GM12878 (cell line): Measurements from ENCODE around the gene CATSPER3. TPM values are rescaled to one million over a fixed set of nuclear protein-coding genes. Genes with fewer than 3 reads are reported as not detected.

Experiments
- ATAC-seq: fragments of 200-7000 bp; cut with Tn5 transposase; 3 replicates; pipeline ENCODE4 v1.9.1; 2020; ENCODE audit warnings: mild to moderate bottlenecking, moderate library complexity
- BruUV-seq: library from RNA; stranded (reverse); fragments of 400-500 nt; replicated peaks from 2 replicates; lab custom pipeline; 2021; lab: Mats Ljungman, UMichigan
- CTCF ChIA-PET: fragments of 300-600 bp; sonication (Branson Sonifier 250); formaldehyde crosslinking; extraction: SDS; loops from one replicate; lab custom pipeline; 2021; ENCODE audit warnings: inconsistent platforms; lab: Yijun Ruan, JAX
- POLR2A ChIA-PET: fragments of 350-600 bp; formaldehyde crosslinking; extraction: SDS; loops from one replicate; lab custom pipeline; 2021; ENCODE audit warnings: inconsistent platforms; lab: Charles Lee
- RAD21 ChIA-PET: fragments of 300-600 bp; sonication (Branson Sonifier 250); formaldehyde crosslinking; loops from one replicate; lab custom pipeline; 2023; ENCODE audit warnings: antibody characterized with exemption; ENCODE audit not compliant: unreplicated experiment; lab: Charles Lee
- SMC1A ChIA-PET: fragments of 300-600 bp; sonication (Branson Sonifier 250); formaldehyde crosslinking; loops from one replicate; lab custom pipeline; 2023; ENCODE audit not compliant: unreplicated experiment, uncharacterized antibody; lab: Charles Lee
- DNase-seq: peaks from one replicate; pipeline ENCODE4 v3.0.0-alpha.2; 2011; ENCODE audit warnings: low read depth, low spot score
- FAIRE-seq: peaks from 3 replicates; lab custom pipeline; 2011; peaks lifted over from hg19 to GRCh38; lab: Jason Lieb, UNC
- H2AFZ ChIP-seq: 2 replicates; pipeline ENCODE4 v1.6.0; 2011; ENCODE audit warnings: low read depth, low read length, control low read depth; ENCODE audit not compliant: control insufficient read depth
- H3K27ac ChIP-seq: 2 replicates; pipeline ENCODE4 v1.5.1; 2011; ENCODE audit warnings: control low read depth; ENCODE audit not compliant: control insufficient read depth, insufficient read depth
- H3K27me3 ChIP-seq, 2 experiments: replicated peaks in 1 of 2; 2 replicates each; pipeline versions ENCODE4 v1.6.0 to v1.6.1; 2011; ENCODE audit warnings: low read length in 1 of 2; ENCODE audit not compliant: control insufficient read depth in 2 of 2, insufficient read depth in 2 of 2
- H3K36me3 ChIP-seq, 2 experiments: 2 replicates each; pipeline ENCODE4 v1.5.1; 2011; ENCODE audit warnings: low read length in 1 of 2; ENCODE audit not compliant: control insufficient read depth in 2 of 2, insufficient read depth in 2 of 2
- H3K4me1 ChIP-seq: 2 replicates; pipeline ENCODE4 v1.6.1; 2011; ENCODE audit warnings: mild to moderate bottlenecking, low read length, moderate library complexity, mixed read lengths; ENCODE audit not compliant: control insufficient read depth, insufficient read depth
- H3K4me2 ChIP-seq: 2 replicates; pipeline ENCODE4 v1.6.0; 2011; ENCODE audit warnings: control low read depth; ENCODE audit not compliant: control insufficient read depth, insufficient read depth
- H3K4me3 ChIP-seq: fragments of 200-600 bp; sonication (generic); 2 replicates; pipeline ENCODE4 v1.5.1; 2016
- H3K79me2 ChIP-seq: 2 replicates; pipeline ENCODE4 v1.6.0; 2011; ENCODE audit warnings: low read length; ENCODE audit not compliant: control insufficient read depth, insufficient read depth
- H3K9ac ChIP-seq: 2 replicates; pipeline ENCODE4 v1.8.0; 2011; ENCODE audit warnings: low read length, control low read depth, mixed read lengths; ENCODE audit not compliant: control insufficient read depth, insufficient read depth
- H3K9me3 ChIP-seq: replicated peaks from 3 replicates; pipeline ENCODE4 v1.5.1; 2011; ENCODE audit warnings: mild to moderate bottlenecking, low read length; ENCODE audit not compliant: control insufficient read depth, insufficient read depth
- H4K20me1 ChIP-seq: 2 replicates; pipeline ENCODE4 v1.6.0; 2011; ENCODE audit not compliant: control insufficient read depth, insufficient read depth
- ATF7 ChIP-seq: fragments of 450-650 bp; IDR thresholded peaks from 2 replicates; pipeline ENCODE4 v1.6.1; 2016; ENCODE audit warnings: low read depth, mild to moderate bottlenecking
- CTCF ChIP-seq, 3 experiments: IDR thresholded peaks in 2 of 3; conservative IDR thresholded peaks in 1 of 3; 2 replicates each; pipeline ENCODE4 v1.5.1; 2011; ENCODE audit warnings: low read depth in 3 of 3, low read length in 3 of 3, mild to moderate bottlenecking in 3 of 3, control low read depth in 2 of 3, moderate library complexity in 2 of 3, inconsistent platforms in 1 of 3, mixed read lengths in 1 of 3; ENCODE audit not compliant: control insufficient read depth in 2 of 3, insufficient read depth in 1 of 3; ENCODE audit errors: extremely low read depth in 1 of 3
- FOS ChIP-seq: IDR thresholded peaks from 3 replicates; pipeline ENCODE4 v1.6.1; 2011; ENCODE audit warnings: borderline replicate concordance; ENCODE audit not compliant: insufficient read length; ENCODE audit errors: extremely low read depth
- FOXM1 ChIP-seq: IDR thresholded peaks from 2 replicates; pipeline ENCODE4 v1.6.1; 2012; ENCODE audit warnings: low read depth, mild to moderate bottlenecking, inconsistent platforms, low read length, moderate library complexity
- MTA3 ChIP-seq: IDR thresholded peaks from 2 replicates; pipeline ENCODE4 v1.6.1; 2012; ENCODE audit warnings: low read length, inconsistent platforms, borderline replicate concordance
- MXI1 ChIP-seq: fragments of 150-350 bp; IDR thresholded peaks from 2 replicates; pipeline ENCODE4 v1.6.1; 2011; ENCODE audit warnings: low read depth, mild to moderate bottlenecking, inconsistent platforms, low read length, improper control_type of control experiment
- POLR2AphosphoS5 ChIP-seq: IDR thresholded peaks from 2 replicates; pipeline ENCODE4 v1.6.1; 2011; ENCODE audit warnings: mild to moderate bottlenecking, low read length, inconsistent platforms
- RAD21 ChIP-seq: IDR thresholded peaks from 2 replicates; pipeline ENCODE4 v1.6.1; 2011; ENCODE audit warnings: mild to moderate bottlenecking, low read depth, low read length, moderate library complexity; ENCODE audit not compliant: insufficient read depth
- ZNF274 ChIP-seq: IDR thresholded peaks from one replicate; pipeline ENCODE4 v1.8.0; 2011; ENCODE audit not compliant: insufficient read length, insufficient read depth
- WGBS: methylation state at CpG from one replicate; pipeline ENCODE4 v1.1.6; 2016; ENCODE audit warnings: low lambda C conversion rate; ENCODE audit not compliant: insufficient replicate concordance, insufficient coverage; ENCODE audit errors: missing lambda C conversion rate; 5-methylcytosine and 5-hydroxymethylcytosine counted together
- in situ Hi-C: fragments of 300-500 bp; cut with MboI; formaldehyde crosslinking; loops from 9 replicates; pipeline ENCODE4 v1.14.3; 2018; ENCODE audit warnings: mixed read lengths
- intact Hi-C: fragments of 100-400 bp; cut with micrococcal nuclease; formaldehyde crosslinking; loops from one replicate; pipeline ENCODE4 v1.14.2; 2022; ENCODE audit not compliant: unreplicated experiment
- polyA plus RNA-seq, 11 experiments: library from polyadenylated mRNA; depleted of rRNA in 4 of 11; unstranded in 6 of 11; stranded (reverse) in 5 of 11; fragments of >200 nt; fragmentation: Nextera tagmentation in 4 of 11; fragmentation: Illumina TruSeq in 1 of 11; extraction: Ambion mirVana in 4 of 11; extraction: Trizol in 1 of 11; gene quantifications; 1 replicate in 1 of 11; 2 replicates in 10 of 11; pipeline versions ENCODE4 v1.2.1 to v1.2.3, GENCODE V29; 2011 to 2016; ENCODE audit warnings: inconsistent platforms in 2 of 11, missing spikeins in 2 of 11, low read depth in 1 of 11
- total RNA-seq, 4 experiments: library from RNA; depleted of rRNA in 3 of 4; stranded (reverse); fragments of >200 nt in 3 of 4; fragmentation: Illumina TruSeq in 1 of 4; extraction: Trizol in 1 of 4; gene quantifications; 2 replicates each; pipeline versions ENCODE4 v1.2.1 to v1.2.3, GENCODE V29; 2013 to 2021

Gene CATSPER3
- total and polyA plus RNA-seq, 10 of the 15 experiments (the other 5 are each of a cell fraction or from before 2014, with no cell fraction given): 0.06 to 0.38 (median 0.13) TPM; not detected in 4

GRCh38 chr5:135018457-135018856, 50.8 kb downstream of the CATSPER3 start:
- SMC1A ChIA-PET: no interaction called here
- H4K20me1 ChIP-seq: no peaks in the 10 kb centered on the region
- no peak for TF ChIP-seq FOXM1
- no peak for TF ChIP-seq ATF7
- TF ChIP-seq MXI1: no peak
- TF ChIP-seq FOS: no peak
- no peak for TF ChIP-seq MTA3
- TF ChIP-seq ZNF274: no peak
- TF ChIP-seq POLR2AphosphoS5: no peak
- FAIRE-seq (no peak), DNase-seq (no peak), ATAC-seq (no peak)
- H3K4me3 ChIP-seq: no peak overlapping the region
- CTCF ChIA-PET: no interaction called here
- POLR2A ChIA-PET: no interaction called here
- no peaks in the 10 kb centered on the region for H3K9me3 ChIP-seq
- H3K27me3 ChIP-seq: no peaks in the 10 kb centered on the region
- H3K4me1 ChIP-seq: no peaks in the 10 kb centered on the region
- no peaks in the 10 kb centered on the region for H3K79me2 ChIP-seq
- 56% methylated on average over 4 of the region's 4 CpGs for WGBS
- RAD21 ChIA-PET: no interaction called here
- no peak overlapping the region for H3K9ac ChIP-seq
- intact Hi-C loops (loop anchor here (5.0 kb wide), 1 partner anchor 174 kb away; no protein-coding TSS in a partner anchor), in situ Hi-C loops (no loop called here)
- no peak overlapping the region for H3K4me2 ChIP-seq
- H3K36me3 ChIP-seq: no peaks in the 10 kb centered on the region
- H2AFZ ChIP-seq: no peak overlapping the region
- BruUV-seq: no TSS peak
- H3K27ac ChIP-seq: no peak overlapping the region

GRCh38 chr5:135019314-135019713, 51.6 kb downstream of the CATSPER3 start:
- Histone ChIP-seq H3K4me2 (no peak overlapping the region), H3K27me3 (no peaks in the 10 kb centered on the region), H3K4me3 (no peak overlapping the region), H3K79me2 (no peaks in the 10 kb centered on the region), H4K20me1 (no peaks in the 10 kb centered on the region), H3K27ac (no peak overlapping the region), H3K4me1 (no peaks in the 10 kb centered on the region), H3K36me3 (no peaks in the 10 kb centered on the region), H3K9me3 (no peaks in the 10 kb centered on the region), H2AFZ (no peak overlapping the region), H3K9ac (no peak overlapping the region)
- FAIRE-seq: no peak
- intact Hi-C loops: loop anchor here (5.0 kb wide), 1 partner anchor 173 kb away; no protein-coding TSS in a partner anchor
- ChIA-PET POLR2A (no interaction called here), SMC1A (no interaction called here), RAD21 (no interaction called here), CTCF (no interaction called here)
- TF ChIP-seq CTCF (IDR thresholded peaks at IDR 0.05 in 2 of 3, conservative IDR thresholded peaks at IDR 0.05 in 1 of 3; ENCODE audit: control insufficient read depth in 2 of 3, extremely low read depth in 1 of 3, insufficient read depth in 1 of 3, low read depth in 3 of 3, low read length in 3 of 3) (no peak), RAD21 (peak; percentile 28)
- ATAC-seq: no peak
- in situ Hi-C loops: no loop called here
- 25% methylated on average over 5 of the region's 5 CpGs for WGBS
- DNase-seq: no peak
- no TSS peak for BruUV-seq
